ENCODE measurements around the gene ARL17A. TPM values are rescaled to one million over a fixed set of nuclear protein-coding genes. Genes with fewer than 3 reads are reported as not detected.
"Not testable (repeated sequence)": the region's sequence is repeated elsewhere in the genome, so short reads cannot be mapped to it uniquely, and the experiment has no call there.

The ARL17A gene
- total RNA-seq, 1 experiment from 2014 or later: 12.5 TPM

DNA sequence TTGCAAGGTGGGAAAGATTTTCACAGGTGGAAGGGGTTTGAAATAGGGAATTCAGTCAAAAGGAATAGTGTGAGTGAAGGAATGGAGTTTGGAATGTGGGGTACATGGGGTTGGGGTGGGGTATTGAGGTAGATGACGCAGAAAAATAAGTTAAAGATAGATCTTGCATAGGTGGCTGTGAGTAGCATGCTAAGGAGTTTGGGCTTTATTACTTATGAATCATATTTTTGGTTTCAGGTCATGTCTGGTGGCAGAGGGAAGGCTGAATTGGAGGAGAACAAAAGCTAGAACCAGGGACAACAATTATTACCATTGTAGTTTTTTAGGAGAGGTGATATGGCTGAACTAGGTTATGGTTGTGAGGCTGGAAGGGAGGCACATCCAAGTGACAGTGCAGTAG lies 34.4 kb upstream of the ARL17A start:
- H3K9me3 ChIP-seq (ENCODE audit: control insufficient read depth, insufficient read depth, low read depth, low read length); H3K4me1 ChIP-seq (ENCODE audit: control insufficient read depth, insufficient read depth, low read length); DNase-seq (ENCODE audit: low read depth, low spot score); intact Hi-C loops (cut with micrococcal nuclease; ENCODE audit: unreplicated experiment); POLR2A ChIA-PET; BruUV-seq (replicated peaks); in situ Hi-C loops (cut with HindIII; ENCODE audit: low pct_unique_long_range_greater_than_20kb, low sequenced_read_pairs); ATAC-seq; CTCF ChIA-PET; H3K4me3 ChIP-seq (ENCODE audit: low read depth in 2 of 2, low read length in 2 of 2); H3K36me3 ChIP-seq (ENCODE audit: control insufficient read depth, insufficient read depth, low read length); H3K27ac ChIP-seq (ENCODE audit: low read length); H3K27me3 ChIP-seq (ENCODE audit: control insufficient read depth, insufficient read depth, low read length): not testable (repeated sequence)

DNA sequence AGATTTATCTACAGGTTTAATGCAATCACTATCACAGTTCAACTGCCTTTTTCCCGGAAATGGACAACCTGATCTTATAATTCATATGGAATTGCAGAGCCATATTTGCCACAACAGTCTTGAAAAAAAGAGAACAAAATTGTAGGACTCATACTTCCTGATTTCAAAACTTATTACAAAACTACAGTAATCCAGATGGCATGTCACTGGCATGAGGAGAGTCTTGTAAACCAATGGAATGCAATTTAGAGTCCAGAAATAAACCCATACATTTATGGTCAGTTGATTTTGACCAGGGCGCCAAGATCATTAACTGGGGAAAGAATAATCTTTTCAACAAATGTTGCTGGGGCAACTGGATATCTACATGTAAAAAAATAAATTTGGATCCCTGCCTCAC lies 31.8 kb upstream of the ARL17A start:
- intact Hi-C loops (cut with micrococcal nuclease; ENCODE audit: unreplicated experiment); BruUV-seq (replicated peaks); ATAC-seq; H3K9me3 ChIP-seq (ENCODE audit: control insufficient read depth, insufficient read depth, low read depth, low read length); POLR2A ChIA-PET; H3K4me1 ChIP-seq (ENCODE audit: control insufficient read depth, insufficient read depth, low read length); H3K27me3 ChIP-seq (ENCODE audit: control insufficient read depth, insufficient read depth, low read length); CTCF ChIA-PET; DNase-seq (ENCODE audit: low read depth, low spot score); in situ Hi-C loops (cut with HindIII; ENCODE audit: low pct_unique_long_range_greater_than_20kb, low sequenced_read_pairs); H3K36me3 ChIP-seq (ENCODE audit: control insufficient read depth, insufficient read depth, low read length); H3K4me3 ChIP-seq (ENCODE audit: low read depth in 2 of 2, low read length in 2 of 2); H3K27ac ChIP-seq (ENCODE audit: low read length): not testable (repeated sequence)

DNA sequence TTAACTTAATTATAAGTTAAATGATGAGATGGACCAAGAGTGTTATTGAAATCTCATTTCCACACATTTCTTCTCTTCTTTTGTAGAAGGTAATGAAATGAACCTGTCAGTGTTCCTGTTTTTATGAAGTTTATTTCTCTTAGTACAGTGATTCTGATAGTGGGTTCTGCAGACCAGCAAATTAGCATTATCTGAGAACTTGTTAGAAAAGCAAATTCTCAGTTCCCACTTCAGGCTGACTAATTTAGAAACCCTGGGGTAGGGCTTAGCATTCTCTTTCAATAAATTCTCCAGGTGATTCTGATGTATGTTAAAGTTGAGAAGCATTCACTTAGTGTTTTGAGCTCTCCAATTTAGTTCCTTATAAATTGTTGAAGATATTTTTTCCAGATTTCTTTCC lies 23.6 kb upstream of the ARL17A start:
- DNase-seq (ENCODE audit: low read depth, low spot score); ATAC-seq; H3K27ac ChIP-seq (ENCODE audit: low read length); H3K27me3 ChIP-seq (ENCODE audit: control insufficient read depth, insufficient read depth, low read length); in situ Hi-C loops (cut with HindIII; ENCODE audit: low pct_unique_long_range_greater_than_20kb, low sequenced_read_pairs); BruUV-seq (replicated peaks); POLR2A ChIA-PET; H3K4me1 ChIP-seq (ENCODE audit: control insufficient read depth, insufficient read depth, low read length); H3K36me3 ChIP-seq (ENCODE audit: control insufficient read depth, insufficient read depth, low read length); H3K4me3 ChIP-seq (ENCODE audit: low read depth in 2 of 2, low read length in 2 of 2); CTCF ChIA-PET; intact Hi-C loops (cut with micrococcal nuclease; ENCODE audit: unreplicated experiment); H3K9me3 ChIP-seq (ENCODE audit: control insufficient read depth, insufficient read depth, low read depth, low read length): not testable (repeated sequence)

DNA sequence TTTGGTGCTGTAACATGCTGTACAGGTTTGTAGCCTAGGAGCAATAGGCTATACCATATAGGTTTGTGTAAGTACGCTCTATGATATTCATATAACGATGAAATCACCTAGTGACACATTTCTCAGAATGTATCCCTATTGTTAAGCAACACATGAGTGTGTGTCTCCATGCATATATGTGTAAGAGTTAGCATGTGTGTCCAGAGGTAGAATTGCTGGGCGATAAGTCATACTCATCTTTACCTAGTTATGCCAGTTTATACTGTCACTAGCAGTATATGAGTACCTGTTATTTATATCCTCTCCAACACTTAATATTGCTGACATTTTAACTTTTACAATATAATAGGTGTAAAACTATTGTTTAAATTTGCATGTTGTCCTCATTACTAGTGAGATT lies 21.3 kb upstream of the ARL17A start:
- in situ Hi-C loops (cut with HindIII; ENCODE audit: low pct_unique_long_range_greater_than_20kb, low sequenced_read_pairs); DNase-seq (ENCODE audit: low read depth, low spot score); ATAC-seq; H3K4me3 ChIP-seq (ENCODE audit: low read depth in 2 of 2, low read length in 2 of 2); H3K9me3 ChIP-seq (ENCODE audit: control insufficient read depth, insufficient read depth, low read depth, low read length); H3K36me3 ChIP-seq (ENCODE audit: control insufficient read depth, insufficient read depth, low read length); H3K4me1 ChIP-seq (ENCODE audit: control insufficient read depth, insufficient read depth, low read length); H3K27ac ChIP-seq (ENCODE audit: low read length); BruUV-seq (replicated peaks); POLR2A ChIA-PET; CTCF ChIA-PET; intact Hi-C loops (cut with micrococcal nuclease; ENCODE audit: unreplicated experiment); H3K27me3 ChIP-seq (ENCODE audit: control insufficient read depth, insufficient read depth, low read length): not testable (repeated sequence)

DNA sequence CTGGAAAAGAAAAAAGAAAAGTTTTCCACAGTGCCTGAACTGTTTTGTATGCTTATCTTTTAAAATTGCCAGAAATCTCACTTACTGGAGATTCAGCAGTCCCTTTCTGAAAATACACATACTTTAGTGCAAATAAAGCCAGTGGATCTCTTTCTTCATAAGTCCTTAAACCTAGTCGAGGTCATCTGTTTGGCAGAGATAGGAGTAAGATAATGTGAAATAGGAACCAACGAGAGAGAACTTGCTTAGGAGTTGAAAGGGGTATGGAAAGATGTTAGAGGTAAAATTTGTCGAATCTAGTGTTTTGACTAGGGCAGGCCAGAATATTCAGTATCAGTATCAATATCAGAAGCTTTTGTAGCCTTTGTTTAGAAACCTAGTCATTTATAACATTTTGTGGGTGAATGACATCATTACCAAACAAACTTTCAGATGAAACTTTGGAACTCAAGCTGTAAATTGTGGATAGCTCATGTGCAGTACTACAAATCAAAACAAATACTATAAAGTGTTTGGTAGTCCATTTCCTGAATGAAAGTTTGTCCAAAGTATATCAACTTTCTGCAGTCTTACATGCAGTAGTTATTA lies 18.9 kb upstream of the ARL17A start:
- in situ Hi-C loops (cut with HindIII; ENCODE audit: low pct_unique_long_range_greater_than_20kb, low sequenced_read_pairs); H3K4me3 ChIP-seq (ENCODE audit: low read depth in 2 of 2, low read length in 2 of 2); intact Hi-C loops (cut with micrococcal nuclease; ENCODE audit: unreplicated experiment); H3K36me3 ChIP-seq (ENCODE audit: control insufficient read depth, insufficient read depth, low read length); CTCF ChIA-PET; H3K4me1 ChIP-seq (ENCODE audit: control insufficient read depth, insufficient read depth, low read length); ATAC-seq; DNase-seq (ENCODE audit: low read depth, low spot score); POLR2A ChIA-PET; H3K9me3 ChIP-seq (ENCODE audit: control insufficient read depth, insufficient read depth, low read depth, low read length); H3K27me3 ChIP-seq (ENCODE audit: control insufficient read depth, insufficient read depth, low read length); H3K27ac ChIP-seq (ENCODE audit: low read length): not testable (repeated sequence)
- TSS peak; percentile 43 for BruUV-seq (replicated peaks)

DNA sequence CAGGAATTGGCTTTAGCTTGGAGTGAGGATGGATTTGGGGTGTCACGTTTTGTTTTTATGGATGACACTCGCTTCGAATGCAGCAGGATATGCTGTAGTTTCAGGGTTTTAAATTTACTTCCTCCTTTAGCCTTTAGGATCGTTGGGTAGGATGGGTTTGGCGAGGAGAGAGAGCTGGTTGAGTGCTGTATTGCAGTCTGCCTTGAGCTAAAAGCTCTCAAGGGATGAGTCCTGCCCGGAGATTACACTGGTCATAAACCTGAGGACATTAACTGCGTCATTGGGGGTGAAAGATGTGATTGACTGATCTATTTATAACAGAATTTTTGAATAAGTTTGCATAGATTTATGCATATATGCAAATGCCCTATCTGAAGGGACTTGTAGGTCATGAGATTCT lies 11.8 kb upstream of the ARL17A start:
- BruUV-seq (replicated peaks); POLR2A ChIA-PET; H3K4me1 ChIP-seq (ENCODE audit: control insufficient read depth, insufficient read depth, low read length); intact Hi-C loops (cut with micrococcal nuclease; ENCODE audit: unreplicated experiment); H3K9me3 ChIP-seq (ENCODE audit: control insufficient read depth, insufficient read depth, low read depth, low read length); in situ Hi-C loops (cut with HindIII; ENCODE audit: low pct_unique_long_range_greater_than_20kb, low sequenced_read_pairs); H3K27me3 ChIP-seq (ENCODE audit: control insufficient read depth, insufficient read depth, low read length); CTCF ChIA-PET; DNase-seq (ENCODE audit: low read depth, low spot score); H3K4me3 ChIP-seq (ENCODE audit: low read depth in 2 of 2, low read length in 2 of 2); H3K36me3 ChIP-seq (ENCODE audit: control insufficient read depth, insufficient read depth, low read length); H3K27ac ChIP-seq (ENCODE audit: low read length): not testable (repeated sequence)
- ATAC-seq: peak; percentile 37; the same call in 1 of the 2 replicates

DNA sequence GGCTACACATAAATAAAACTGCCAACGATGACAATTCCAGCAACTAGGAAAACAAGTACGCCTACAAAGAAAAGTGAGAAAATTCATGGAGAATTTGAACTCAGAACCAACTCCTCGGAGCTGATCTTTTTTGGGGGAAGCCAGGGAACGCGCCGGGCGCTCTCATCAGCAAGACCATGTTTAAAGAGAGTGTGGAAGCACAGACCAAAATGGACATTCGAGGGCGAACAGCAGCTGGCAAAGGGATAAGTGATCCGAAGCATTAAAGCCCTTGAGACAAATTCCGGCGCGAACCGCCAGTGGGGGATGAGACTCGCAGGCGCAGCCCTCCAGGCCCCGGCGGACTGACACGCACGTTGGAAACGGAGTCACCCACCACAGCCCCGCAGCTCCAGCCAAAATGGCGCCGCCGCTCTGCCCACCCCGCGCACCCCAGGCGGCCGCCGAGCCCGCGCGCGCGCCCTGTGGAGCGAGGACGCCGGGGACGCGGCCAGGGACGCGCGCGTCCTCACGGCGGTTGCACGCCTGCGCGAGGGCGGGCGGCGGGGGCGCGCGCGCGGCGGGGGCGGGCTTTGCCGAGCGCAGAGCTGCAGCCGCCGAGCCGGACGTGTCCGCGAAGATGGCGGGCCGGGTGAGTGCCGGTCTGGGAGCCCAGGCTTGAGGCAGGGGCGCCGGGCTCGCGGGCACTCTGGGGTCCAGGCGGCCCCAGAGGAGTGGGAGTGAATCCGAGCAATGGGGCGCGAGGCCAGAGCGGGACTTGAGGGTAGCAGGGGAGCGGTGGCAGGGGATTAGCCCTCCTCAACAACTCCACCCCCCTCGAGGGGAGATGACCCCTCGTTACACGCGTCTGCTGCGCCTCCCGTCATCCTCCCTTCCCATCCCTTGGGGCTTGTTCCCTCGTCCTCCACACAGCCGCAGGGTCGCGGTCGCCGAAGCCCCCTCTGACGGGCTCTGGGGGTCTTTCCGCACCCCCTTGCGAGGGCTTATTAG lies 11.0 kb upstream of the ARL17A start, which contains the start of gene NSF:
Gene NSF (plus strand): TSS at position 513 of the 990 bp plus-strand sequence. CDS start 107 bp downstream, at position 620.
- in situ Hi-C loops (cut with HindIII; ENCODE audit: low pct_unique_long_range_greater_than_20kb, low sequenced_read_pairs); H3K9me3 ChIP-seq (ENCODE audit: control insufficient read depth, insufficient read depth, low read depth, low read length); CTCF ChIA-PET; DNase-seq (ENCODE audit: low read depth, low spot score); H3K36me3 ChIP-seq (ENCODE audit: control insufficient read depth, insufficient read depth, low read length); H3K27me3 ChIP-seq (ENCODE audit: control insufficient read depth, insufficient read depth, low read length); BruUV-seq (replicated peaks); H3K27ac ChIP-seq (ENCODE audit: low read length); H3K4me1 ChIP-seq (ENCODE audit: control insufficient read depth, insufficient read depth, low read length); H3K4me3 ChIP-seq (ENCODE audit: low read depth in 2 of 2, low read length in 2 of 2); POLR2A ChIA-PET; intact Hi-C loops (cut with micrococcal nuclease; ENCODE audit: unreplicated experiment): not testable (repeated sequence)
- peak; percentile 97 for ATAC-seq
